AG04450 (cell line): ENCODE measurements around the gene IQGAP3. TPM values are rescaled to one million over a fixed set of nuclear protein-coding genes. Genes with fewer than 3 reads are reported as not detected.

ENCODE experiments used
- CTCF ChIA-PET: fragments of 300-600, 350-600 bp; formaldehyde crosslinking; extraction: SDS; loops from one replicate; lab custom pipeline; 2022; ENCODE audit warnings: antibody characterized with exemption, inconsistent platforms; lab: Charles Lee
- POLR2A ChIA-PET: fragments of 350-600 bp; formaldehyde crosslinking; extraction: SDS; loops from one replicate; lab custom pipeline; 2021; ENCODE audit warnings: antibody characterized with exemption, inconsistent platforms; lab: Yijun Ruan, JAX
- DNase-seq: peaks from one replicate; pipeline ENCODE4 v3.0.0-alpha.2; 2011; ENCODE audit warnings: low read depth, low spot score
- H3K27ac ChIP-seq: one replicate; pipeline ENCODE4 v1.5.1; 2012; ENCODE audit warnings: low read depth, low read length, control low read depth
- H3K27me3 ChIP-seq: one replicate; pipeline ENCODE4 v1.6.0; 2012; ENCODE audit warnings: low read length; ENCODE audit not compliant: control insufficient read depth, insufficient read depth
- H3K4me3 ChIP-seq: 2 replicates; pipeline ENCODE4 v1.5.1; 2011; ENCODE audit warnings: mild to moderate bottlenecking, low read depth, low read length, control low read depth
- H3K9me3 ChIP-seq: 2 replicates; pipeline ENCODE4 v1.5.1; 2012; ENCODE audit warnings: low read length; ENCODE audit not compliant: control insufficient read depth, insufficient read depth
- CTCF ChIP-seq: IDR thresholded peaks from 2 replicates; pipeline ENCODE4 v1.5.1; 2011; ENCODE audit warnings: low read depth, low read length, control low read depth, inconsistent platforms
- polyA plus RNA-seq: library from polyadenylated mRNA; depleted of rRNA; stranded (reverse); fragments of >200 nt; gene quantifications from 2 replicates; pipeline ENCODE4 v1.2.3, GENCODE V29; 2011

The IQGAP3 gene
- polyA plus RNA-seq, 1 experiment: 6.3 TPM

DNA sequence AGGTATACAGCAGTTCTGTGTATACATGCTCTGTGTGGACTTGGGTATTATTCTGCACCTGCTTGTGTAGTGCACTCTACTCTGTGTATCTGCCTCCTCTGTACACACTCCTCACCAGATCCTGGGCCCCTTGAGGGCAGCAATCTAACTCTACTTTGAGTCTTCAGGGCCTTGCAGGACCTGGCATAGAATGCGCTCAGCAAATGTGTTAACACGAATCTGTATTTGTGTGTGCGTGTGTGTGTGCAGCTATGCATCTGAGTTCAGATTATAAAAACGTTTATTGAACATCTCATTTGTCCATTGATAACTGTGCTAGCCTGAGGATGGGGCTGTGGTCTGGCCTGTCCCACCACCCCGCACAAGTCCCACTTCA, 67.9 kb downstream of the IQGAP3 start:
- Histone ChIP-seq H3K4me3 (peak overlapping the region; percentile 43), H3K27me3 (no peaks in the 10 kb centered on the region), H3K27ac (peak overlapping the region; percentile 100), H3K9me3 (no peaks in the 10 kb centered on the region; the same call in 1 of the 2 replicates)
- TF ChIP-seq CTCF: no peak
- DNase-seq: no peak
- ChIA-PET CTCF (interaction anchor here (1.0 to 1.2 kb wide), 3 partner anchors 14 to 157 kb away, joined by 3 to 4 read pairs (median 3); no protein-coding TSS in a partner anchor), POLR2A (interaction anchor here (0.6 to 1.9 kb wide), 6 partner anchors 10 to 87 kb away, joined by 3 to 15 read pairs (median 5); partner anchors contain the start of gene NAXE)

- no peak for DNase-seq
- no peaks in the 10 kb centered on the region for H3K27me3 ChIP-seq
- no peak for TF ChIP-seq CTCF
- ChIA-PET CTCF (interaction anchor here (1.0 to 1.2 kb wide), 3 partner anchors 13 to 157 kb away, joined by 3 to 4 read pairs (median 3); no protein-coding TSS in a partner anchor), POLR2A (interaction anchor here (0.6 to 1.9 kb wide), 4 partner anchors 24 to 433 kb away, joined by 3 to 15 read pairs (median 4); no protein-coding TSS in a partner anchor)
- H3K4me3 ChIP-seq: peak overlapping the region; percentile 21; the same call in 1 of the 2 replicates
- peak overlapping the region; percentile 100 for H3K27ac ChIP-seq
- no peaks in the 10 kb centered on the region; the same call in 1 of the 2 replicates for H3K9me3 ChIP-seq
These were observed 68.5 kb downstream of the IQGAP3 start for GRCh38 chr1:156503698-156504437.

- ChIA-PET CTCF (no interaction called here), POLR2A (interaction anchor here (0.6 to 1.1 kb wide), 2 partner anchors 69 to 432 kb away, joined by 3 to 4 read pairs; no protein-coding TSS in a partner anchor)
- Histone ChIP-seq H3K27ac (peak overlapping the region; percentile 100), H3K9me3 (no peaks in the 10 kb centered on the region; the same call in 1 of the 2 replicates), H3K27me3 (no peaks in the 10 kb centered on the region), H3K4me3 (peak overlapping the region; percentile 45)
- peak; percentile 89 for DNase-seq
- no peak for TF ChIP-seq CTCF
These were observed 69.3 kb downstream of the IQGAP3 start for GRCh38 chr1:156502894-156503697.

DNA sequence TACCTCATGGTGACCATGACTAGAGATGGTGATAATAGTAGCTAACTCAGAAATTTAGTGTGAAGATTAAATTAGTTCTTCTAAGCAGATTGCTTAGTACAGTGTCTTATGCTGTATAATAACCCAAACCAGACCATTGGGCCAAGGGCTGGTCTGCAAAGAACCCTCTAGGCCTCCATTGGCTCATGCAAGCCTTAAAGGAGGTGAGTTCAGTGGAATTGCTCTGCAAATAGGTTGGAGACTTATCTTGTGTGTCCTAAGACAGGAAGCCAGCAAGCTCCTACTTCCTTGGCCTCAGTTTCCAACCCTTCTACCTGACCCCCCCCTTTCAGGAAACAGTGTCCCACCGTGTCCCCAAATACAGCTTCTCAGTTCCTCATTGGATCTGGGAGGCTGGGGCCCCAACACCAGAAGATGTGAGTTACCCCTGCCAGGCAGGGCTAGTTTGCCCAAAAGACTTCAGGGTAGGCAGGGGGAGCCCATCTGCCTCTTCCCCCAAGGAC, 69.9 kb downstream of the IQGAP3 start:
- Histone ChIP-seq H3K9me3 (no peaks in the 10 kb centered on the region; the same call in 1 of the 2 replicates), H3K4me3 (no peak overlapping the region; the same call in 1 of the 2 replicates), H3K27me3 (no peaks in the 10 kb centered on the region), H3K27ac (peak overlapping the region; percentile 100)
- no peak for DNase-seq
- no peak for TF ChIP-seq CTCF
- ChIA-PET CTCF (interaction anchor here (1.2 kb wide), 1 partner anchor 14 kb away, joined by 3 read pairs; no protein-coding TSS in a partner anchor), POLR2A (interaction anchor here (1.1 kb wide), 1 partner anchor 69 kb away, joined by 3 read pairs; no protein-coding TSS in a partner anchor)
